Activated T-cell treated with anti-CD3 and anti-CD28 coated beads, Interleukin-2, amount 50 U/mL, for 72 hours (primary cell): Measurements from ENCODE around the gene MAGEA12. TPM values are rescaled to one million over a fixed set of nuclear protein-coding genes. Genes with fewer than 3 reads are reported as not detected.
"Not testable (repeated sequence)": the region's sequence is repeated elsewhere in the genome, so short reads cannot be mapped to it uniquely, and the experiment has no call there.

Source experiments
- ATAC-seq, 2 donors: fragments of 150-1000 bp; cut with Tn5 transposase; replicated peaks in 1 of 2; 2 replicates each; pipeline ENCODE4 v1.10.0; 2021; ENCODE audit warnings: moderate library complexity in 2 of 2, mild to moderate bottlenecking in 1 of 2
- DNase-seq, 2 donors: peaks; one replicate each; pipeline ENCODE4 v3.0.0; 2021 to 2022; ENCODE audit warnings: mixed read lengths in 1 of 2
- H3K27ac Mint-ChIP-seq: one replicate; pipeline ENCODE4 v1.8.0; 2022; ENCODE audit warnings: mild to moderate bottlenecking, moderate library complexity, mixed read lengths
- H3K27me3 Mint-ChIP-seq: one replicate; pipeline ENCODE4 v1.8.0; 2022; ENCODE audit warnings: low read depth, mixed read lengths
- H3K36me3 Mint-ChIP-seq, 2 donors: one replicate each; pipeline ENCODE4 v1.8.0; 2022; ENCODE audit warnings: mixed read lengths in 2 of 2, mild to moderate bottlenecking in 1 of 2; ENCODE audit not compliant: insufficient read depth in 2 of 2
- H3K4me1 Mint-ChIP-seq: one replicate; pipeline ENCODE4 v1.8.0; 2022; ENCODE audit warnings: low read depth, mixed read lengths
- H3K4me3 Mint-ChIP-seq, 2 donors: one replicate each; pipeline ENCODE4 v1.8.0; 2022; ENCODE audit warnings: mild to moderate bottlenecking in 2 of 2, mixed read lengths in 2 of 2, moderate library complexity in 2 of 2
- H3K9me3 Mint-ChIP-seq, 2 donors: one replicate each; pipeline ENCODE4 v1.8.0; 2022; ENCODE audit warnings: mixed read lengths in 2 of 2
- total RNA-seq, 2 donors: library from RNA; stranded (reverse); gene quantifications; one replicate each; pipeline ENCODE4 v1.2.3, GENCODE V29; 2022

The MAGEA12 gene
- total RNA-seq, 2 donors from 2014 or later, result not detected

DNA sequence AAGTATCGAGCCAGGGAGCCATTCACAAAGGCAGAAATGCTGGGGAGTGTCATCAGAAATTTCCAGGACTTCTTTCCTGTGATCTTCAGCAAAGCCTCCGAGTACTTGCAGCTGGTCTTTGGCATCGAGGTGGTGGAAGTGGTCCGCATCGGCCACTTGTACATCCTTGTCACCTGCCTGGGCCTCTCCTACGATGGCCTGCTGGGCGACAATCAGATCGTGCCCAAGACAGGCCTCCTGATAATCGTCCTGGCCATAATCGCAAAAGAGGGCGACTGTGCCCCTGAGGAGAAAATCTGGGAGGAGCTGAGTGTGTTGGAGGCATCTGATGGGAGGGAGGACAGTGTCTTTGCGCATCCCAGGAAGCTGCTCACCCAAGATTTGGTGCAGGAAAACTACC is 3.0 kb downstream of the MAGEA12 start:
- H3K4me1 Mint-ChIP-seq, H3K36me3 Mint-ChIP-seq, H3K4me3 Mint-ChIP-seq, ATAC-seq, DNase-seq, H3K9me3 Mint-ChIP-seq, H3K27me3 Mint-ChIP-seq, H3K27ac Mint-ChIP-seq: not testable (repeated sequence)

DNA sequence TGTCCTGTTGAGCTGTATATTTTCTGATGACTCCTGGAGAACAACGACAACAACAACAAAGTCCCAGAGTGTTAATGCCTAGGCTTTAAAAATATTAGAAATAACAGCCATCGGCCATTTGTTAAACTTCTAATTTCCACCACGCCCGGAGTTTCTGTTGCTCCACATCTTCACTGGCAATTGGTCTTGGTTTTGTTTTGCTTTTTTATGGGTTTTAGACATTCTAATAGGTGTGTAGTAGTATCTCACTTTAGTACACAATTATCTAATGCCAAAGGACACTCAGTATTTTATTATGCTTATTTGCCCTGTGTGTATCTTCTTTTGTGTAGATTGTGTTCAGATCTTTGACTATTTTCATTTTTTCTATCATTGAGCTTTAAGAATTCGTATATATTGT is 5.0 kb downstream of the MAGEA12 start:
- H3K27ac Mint-ChIP-seq, result no peak overlapping the region
- H3K4me3 Mint-ChIP-seq, result no peak overlapping the region
- H3K36me3 Mint-ChIP-seq, result no peaks in the 10 kb centered on the region
- no peaks in the 10 kb centered on the region for H3K4me1 Mint-ChIP-seq
- ATAC-seq (no peak), DNase-seq (no peak)
- no peaks in the 10 kb centered on the region for H3K9me3 Mint-ChIP-seq
- peaks cover 9% of the 10 kb centered on the region for H3K27me3 Mint-ChIP-seq

GRCh38 chrX:152753686-152754650 is 20.4 kb downstream of the MAGEA12 start, which contains the start of gene MAGEA2:
TSS of gene MAGEA2 (minus strand) at chrX:152753842. CDS start at chrX:152751363, 2,479 bp downstream.
- H3K4me1 Mint-ChIP-seq, ATAC-seq, H3K9me3 Mint-ChIP-seq, H3K27ac Mint-ChIP-seq, H3K27me3 Mint-ChIP-seq, DNase-seq, H3K4me3 Mint-ChIP-seq, H3K36me3 Mint-ChIP-seq: not testable (repeated sequence)

DNA sequence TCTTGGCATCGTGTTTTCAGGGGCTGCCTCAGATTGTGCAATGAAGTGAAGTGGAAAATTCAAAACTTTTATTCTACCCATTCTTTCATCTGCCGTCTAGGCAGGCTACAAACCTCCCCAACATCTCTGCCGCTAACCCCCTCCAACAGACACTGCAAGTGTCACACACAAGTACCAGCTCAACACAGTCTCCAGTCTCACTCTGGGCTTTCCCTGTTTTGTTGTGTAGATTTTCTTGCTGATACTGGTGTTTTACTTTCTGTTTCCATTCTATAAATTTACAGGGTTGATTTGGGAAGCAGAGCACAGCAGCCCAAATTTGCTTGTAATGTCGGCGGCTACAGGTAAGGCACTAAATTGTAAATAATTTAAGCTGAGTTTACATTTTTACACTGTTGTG is 21.3 kb downstream of the MAGEA12 start:
- H3K4me1 Mint-ChIP-seq, H3K4me3 Mint-ChIP-seq, H3K27ac Mint-ChIP-seq, H3K27me3 Mint-ChIP-seq, DNase-seq, ATAC-seq, H3K36me3 Mint-ChIP-seq, H3K9me3 Mint-ChIP-seq: not testable (repeated sequence)

DNA sequence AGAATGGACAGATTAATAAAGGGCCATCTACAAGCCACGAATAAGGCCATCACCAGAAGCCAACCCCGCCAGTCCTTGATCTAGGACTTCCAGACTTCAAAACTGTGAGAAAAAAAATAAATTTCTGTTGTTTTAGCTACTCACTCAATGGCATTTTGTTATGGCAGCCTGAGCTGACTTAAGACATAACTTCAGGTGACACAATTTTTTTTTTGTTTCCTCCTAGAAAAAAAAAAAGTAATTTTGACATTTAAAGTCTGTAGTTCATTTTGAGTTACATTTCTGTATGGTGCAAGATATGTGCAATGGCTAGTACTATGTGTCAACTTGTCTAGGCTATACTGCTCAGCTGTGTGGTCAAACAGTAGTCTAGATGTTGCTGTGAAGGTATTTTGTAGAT is 25.4 kb downstream of the MAGEA12 start, which contains the start of gene CSAG3:
Gene CSAG3, plus strand, starts transcription at position 301 of the 400 bp plus-strand sequence.
- not testable (repeated sequence) for H3K36me3 Mint-ChIP-seq, H3K4me1 Mint-ChIP-seq, H3K27ac Mint-ChIP-seq, DNase-seq, H3K27me3 Mint-ChIP-seq, H3K4me3 Mint-ChIP-seq, ATAC-seq, H3K9me3 Mint-ChIP-seq

DNA sequence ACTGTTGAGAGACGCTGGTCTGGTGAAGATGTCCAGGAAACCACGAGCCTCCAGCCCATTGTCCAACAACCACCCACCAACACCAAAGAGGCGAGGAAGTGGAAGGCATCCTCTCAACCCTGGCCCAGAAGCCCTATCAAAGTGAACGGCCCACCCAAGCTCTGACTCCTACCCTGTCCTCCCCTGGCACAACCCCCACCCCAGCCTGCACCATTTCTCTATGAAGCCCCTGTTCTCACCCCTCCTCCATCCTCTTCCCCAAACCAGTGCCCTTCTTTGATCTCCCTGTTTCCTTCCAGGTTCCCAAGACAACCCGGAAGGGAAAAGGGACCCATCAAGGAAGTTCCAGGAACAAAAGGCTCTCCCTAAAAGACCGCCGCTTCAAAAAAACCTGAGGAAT is 26.0 kb downstream of the MAGEA12 start:
- not testable (repeated sequence) for H3K9me3 Mint-ChIP-seq, H3K27me3 Mint-ChIP-seq, H3K4me3 Mint-ChIP-seq, ATAC-seq, H3K4me1 Mint-ChIP-seq, H3K27ac Mint-ChIP-seq, DNase-seq, H3K36me3 Mint-ChIP-seq

DNA sequence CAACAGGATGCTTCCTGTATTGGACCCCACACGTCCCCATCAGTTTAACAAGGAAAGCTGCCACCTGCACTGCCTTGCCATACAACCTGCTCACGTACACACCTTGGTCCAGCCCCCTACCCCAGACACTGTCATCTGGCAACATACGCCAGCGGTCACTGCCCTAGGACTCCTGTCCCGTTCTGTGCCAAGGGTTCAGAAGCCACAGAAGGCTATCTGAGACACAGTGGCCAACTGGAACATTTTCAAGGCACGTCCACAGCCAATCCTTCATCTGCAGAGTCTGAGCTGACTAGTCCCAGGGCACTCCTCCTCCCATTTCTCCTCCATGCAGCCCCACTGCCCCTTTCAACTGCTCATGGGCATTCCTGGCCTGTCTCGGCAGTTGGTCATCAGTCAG is 28.0 kb downstream of the MAGEA12 start:
- H3K9me3 Mint-ChIP-seq, H3K4me1 Mint-ChIP-seq, H3K36me3 Mint-ChIP-seq, DNase-seq, H3K4me3 Mint-ChIP-seq, H3K27ac Mint-ChIP-seq, ATAC-seq, H3K27me3 Mint-ChIP-seq: not testable (repeated sequence)

GRCh38 chrX:152766562-152766961 is 33.0 kb downstream of the MAGEA12 start:
- not testable (repeated sequence) for H3K4me1 Mint-ChIP-seq, H3K36me3 Mint-ChIP-seq, H3K27me3 Mint-ChIP-seq, H3K4me3 Mint-ChIP-seq, H3K9me3 Mint-ChIP-seq, H3K27ac Mint-ChIP-seq, ATAC-seq, DNase-seq

- H3K4me3 Mint-ChIP-seq, H3K27me3 Mint-ChIP-seq, H3K36me3 Mint-ChIP-seq, H3K4me1 Mint-ChIP-seq, ATAC-seq, DNase-seq, H3K27ac Mint-ChIP-seq, H3K9me3 Mint-ChIP-seq: not testable (repeated sequence)
Measured at GRCh38 chrX:152769549-152770289, 36.2 kb downstream of the MAGEA12 start, which contains the start of gene MAGEA6. TSS of gene MAGEA6 (minus strand) at chrX:152769689. CDS start at chrX:152767650, 2,039 bp downstream.

GRCh38 chrX:152787062-152787461 is 53.5 kb downstream of the MAGEA12 start:
- H3K27ac Mint-ChIP-seq, H3K36me3 Mint-ChIP-seq, H3K27me3 Mint-ChIP-seq, H3K9me3 Mint-ChIP-seq, H3K4me3 Mint-ChIP-seq, H3K4me1 Mint-ChIP-seq, DNase-seq: not testable (repeated sequence)
- ATAC-seq, result peak; percentile 53 to 55

Other genes starting within 250 kb of the MAGEA12 start
- under 1 TPM; 0.05 to 0.14 TPM for gene GABRQ, start 95.9 kb upstream of the MAGEA12 start, total RNA-seq
- not detected for gene MAGEA3, start 35.0 kb upstream of the MAGEA12 start, total RNA-seq
- gene CSAG2, start 24.5 kb upstream of the MAGEA12 start, total RNA-seq, result not detected
- not detected for gene MAGEA2B, start 19.1 kb upstream of the MAGEA12 start, total RNA-seq
- not detected for gene CSAG1, start within 50 bp of the MAGEA12 start, total RNA-seq
- not detected for gene MAGEA2, start 20.1 kb downstream of the MAGEA12 start, total RNA-seq
- 1 to 10 TPM; 1.3 to 5.3 TPM for gene CSAG3, start 25.5 kb downstream of the MAGEA12 start, total RNA-seq
- gene MAGEA6, start 35.9 kb downstream of the MAGEA12 start, total RNA-seq, result not detected
- gene CETN2, start 97.0 kb downstream of the MAGEA12 start, total RNA-seq, result 1 to 10 TPM; 4.6 to 6.2 TPM
- gene NSDHL, start 97.3 kb downstream of the MAGEA12 start, total RNA-seq, result 10 to 100 TPM; 10.8 to 13.9 TPM
- gene ZNF185, start 164.3 kb downstream of the MAGEA12 start, total RNA-seq, result 1 to 10 TPM; 3.8 to 5.2 TPM